ENCODE data around the gene TSACC. TPM values are rescaled to one million over a fixed set of nuclear protein-coding genes. Genes with fewer than 3 reads are reported as not detected.
A peak's percentile ranks its signal among the peaks of the same experiment; 100 is the strongest.

Gene TSACC
- 3.5 and 9.4 TPM in 2 replicates for total RNA-seq (2014; rRNA removed; shearing (Covaris generic))

DNA sequence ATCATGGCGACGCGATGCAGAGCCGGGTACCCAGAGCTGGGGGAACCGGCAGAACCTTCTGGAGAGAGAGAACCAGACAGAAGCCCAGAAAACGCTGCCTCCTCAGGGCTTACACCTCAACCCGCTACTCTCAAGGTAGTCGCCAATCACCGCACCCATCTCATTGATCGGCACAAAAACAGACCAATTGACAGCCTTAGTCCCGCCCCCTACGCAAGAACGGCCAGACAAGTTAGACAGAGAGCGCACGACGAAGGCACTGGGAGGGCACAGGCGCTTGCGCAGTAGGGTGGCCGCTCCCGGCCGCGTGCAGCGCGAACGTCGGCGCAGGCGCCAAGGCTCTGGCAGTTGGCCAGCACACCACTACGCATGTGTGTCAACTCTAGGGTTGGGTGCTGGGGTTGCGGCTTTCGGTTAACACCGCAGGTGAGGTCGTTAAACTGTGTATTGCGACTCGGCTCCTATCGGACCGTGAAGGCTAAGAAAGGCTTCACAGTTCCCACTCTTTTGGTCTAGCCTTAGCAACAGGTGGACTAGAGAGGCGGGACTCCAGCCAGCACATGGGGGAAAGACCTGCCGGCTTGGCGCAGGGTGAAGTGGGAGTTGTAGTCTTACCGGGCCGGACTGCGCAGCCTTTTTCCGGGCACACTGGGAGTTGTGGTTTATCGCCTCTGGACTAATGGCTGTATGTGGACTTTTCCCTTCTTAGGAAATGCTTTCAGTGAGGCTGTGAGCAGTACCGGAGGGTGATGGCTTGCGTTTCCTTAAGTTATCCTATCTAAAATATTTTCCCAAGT lies at the start of gene TSACC, which contains the start of gene CCT3:
TSS of gene TSACC (plus strand) at position 347 of the 797 bp plus-strand sequence. CDS start 1,232 bp downstream, outside the sequence.
TSS of gene CCT3 (minus strand) at position 113 of the 797 bp plus-strand sequence. CDS start at position 5, 108 bp downstream.
- peak; percentile 100 for DNase-seq (ENCODE audit: low spot score)

DNA sequence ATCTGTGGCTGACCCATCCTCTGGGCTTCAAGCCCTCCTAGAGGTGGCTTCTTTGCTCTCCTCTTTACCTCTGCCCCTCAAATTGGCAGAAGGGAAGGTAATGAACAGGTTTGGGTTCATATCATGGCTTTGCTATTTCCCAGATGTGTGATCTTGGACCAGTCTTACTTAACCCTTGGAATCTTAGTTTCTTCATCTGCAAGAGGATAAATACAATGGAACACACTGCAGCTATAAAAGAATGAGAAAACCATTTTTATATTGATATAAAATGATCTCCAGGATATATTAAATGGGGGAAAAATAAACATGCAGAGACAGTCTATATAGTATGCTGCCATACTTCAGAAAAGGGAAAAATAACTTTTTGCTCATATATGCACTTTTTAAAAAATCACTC lies 48.5 kb upstream of the TSACC start:
- DNase-seq (ENCODE audit: low spot score), result no peak

GRCh38 chr1:156291226-156292061 lies 46.9 kb upstream of the TSACC start:
- DNase-seq (ENCODE audit: low spot score), result no peak

GRCh38 chr1:156293098-156293434 lies 45.3 kb upstream of the TSACC start:
- DNase-seq (ENCODE audit: low spot score), result no peak

DNA sequence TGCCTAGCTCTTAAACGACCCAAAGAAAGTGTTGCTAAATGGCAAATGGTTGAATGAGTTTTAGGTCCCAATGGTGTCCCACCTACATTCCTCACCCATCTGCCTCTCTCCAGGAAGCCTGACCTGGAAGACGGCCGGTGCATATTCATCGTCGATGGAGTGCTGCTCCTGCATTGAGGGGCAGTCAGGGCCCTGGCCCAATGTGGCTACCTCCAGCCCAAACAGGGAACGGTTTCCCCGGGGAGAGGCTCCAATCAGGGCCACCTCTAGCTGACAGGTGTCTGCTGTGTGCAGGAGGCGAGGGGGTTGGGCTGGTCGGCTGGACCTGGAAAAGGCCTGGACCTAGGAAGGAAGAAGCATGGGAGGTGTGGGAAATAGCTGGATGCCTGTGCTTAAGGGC lies 44.4 kb upstream of the TSACC start:
- no peak for DNase-seq (ENCODE audit: low spot score)

- DNase-seq (ENCODE audit: low spot score), result peak; percentile 62
Observed at GRCh38 chr1:156295391-156295947, 42.9 kb upstream of the TSACC start, which contains the start of gene GLMP. TSS of gene GLMP (minus strand) at chr1:156295679. CDS start at chr1:156295645, 34 bp downstream.

DNA sequence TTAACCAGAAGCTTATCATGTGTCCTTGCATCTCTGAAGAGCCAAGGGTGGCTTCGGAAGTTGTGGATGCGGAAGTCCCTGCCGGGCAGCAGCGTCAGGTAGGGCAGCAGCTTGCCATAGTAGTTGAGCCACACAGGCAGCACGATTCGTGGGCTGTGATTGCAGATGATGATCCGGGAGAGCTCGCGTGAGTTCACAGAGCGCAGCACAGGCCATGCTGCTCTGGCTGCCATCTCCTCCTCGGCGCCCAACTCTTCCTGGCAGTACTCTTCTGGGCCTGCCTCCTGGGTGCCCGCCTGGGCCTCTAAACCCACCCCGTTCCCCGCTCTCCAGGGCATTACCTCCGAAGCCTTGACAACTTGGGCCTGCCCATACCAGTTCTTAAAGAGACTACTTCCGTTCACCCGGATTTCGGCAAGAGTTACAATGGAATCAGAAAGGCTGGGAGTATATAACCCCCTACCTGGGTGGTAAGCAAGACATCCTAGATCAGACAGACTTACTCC lies 39.4 kb upstream of the TSACC start, which contains the start of gene VHLL:
TSS of gene VHLL (minus strand) at position 456 of the 506 bp plus-strand sequence. CDS start at position 338, 118 bp downstream.
- no peak for DNase-seq (ENCODE audit: low spot score)

GRCh38 chr1:156303241-156303640 lies 35.1 kb upstream of the TSACC start:
- DNase-seq (ENCODE audit: low spot score), result no peak

DNA sequence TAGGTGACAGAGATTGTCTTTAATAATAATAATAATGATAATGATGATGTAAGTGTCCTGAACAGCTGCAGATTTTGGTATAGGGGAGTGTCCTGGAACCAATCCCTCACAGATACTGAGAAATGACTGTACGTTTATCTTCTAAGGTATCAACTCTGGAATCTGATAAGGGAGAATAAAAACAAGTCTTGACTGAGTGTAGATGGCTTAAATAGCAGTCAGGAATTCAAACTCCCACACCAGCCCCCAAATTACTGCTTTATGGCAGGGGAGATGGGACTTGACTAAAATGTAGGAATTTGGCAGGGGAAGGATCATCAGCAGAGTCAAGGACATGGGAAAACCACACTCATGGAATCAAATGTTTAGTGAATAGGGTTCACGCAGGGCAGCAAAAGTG lies 33.1 kb upstream of the TSACC start:
- DNase-seq (ENCODE audit: low spot score), result no peak

DNA sequence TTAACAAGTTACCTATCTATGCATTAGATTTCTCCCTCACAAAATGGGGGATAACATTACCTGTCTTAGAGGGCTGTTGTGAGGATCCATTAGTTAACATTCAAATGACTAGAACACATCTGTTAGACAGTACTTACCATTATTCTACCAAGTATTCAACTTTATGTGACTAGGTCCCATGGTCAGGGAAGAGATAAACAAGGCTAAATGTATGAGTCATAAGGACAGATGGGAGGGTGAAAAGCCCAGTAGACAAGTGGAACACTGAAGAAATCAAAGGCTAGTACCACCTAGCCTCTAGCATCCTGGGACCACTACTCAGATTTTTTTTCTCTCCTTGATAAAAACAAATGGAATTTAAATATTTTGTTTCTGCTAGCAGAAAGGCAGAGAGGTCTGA lies 30.2 kb upstream of the TSACC start:
- DNase-seq (ENCODE audit: low spot score), result peak; percentile 72

GRCh38 chr1:156310962-156311361 lies 27.4 kb upstream of the TSACC start:
- DNase-seq (ENCODE audit: low spot score), result peak; percentile 89

GRCh38 chr1:156316909-156317308 lies 21.4 kb upstream of the TSACC start:
- no peak for DNase-seq (ENCODE audit: low spot score)

GRCh38 chr1:156319664-156320063 lies 18.7 kb upstream of the TSACC start:
- peak; percentile 57 for DNase-seq (ENCODE audit: low spot score)

DNA sequence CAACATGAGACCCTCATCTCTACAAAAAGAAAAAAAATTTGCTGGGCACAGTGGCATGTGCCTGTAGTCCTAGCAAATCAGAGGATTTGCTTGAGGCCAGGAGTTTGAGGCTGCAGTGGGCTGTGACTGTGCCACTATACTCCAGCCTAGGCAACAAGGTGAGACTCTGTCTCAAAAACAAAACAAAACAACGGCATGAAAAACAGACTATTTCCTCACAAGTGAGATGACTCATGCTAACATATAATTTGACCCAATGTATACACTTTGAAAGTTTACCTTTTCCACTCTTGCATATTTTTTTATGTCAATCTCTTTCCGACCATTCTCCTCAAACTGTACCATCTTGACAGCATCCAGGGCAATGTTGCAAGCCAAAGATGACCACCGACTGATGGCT lies 17.8 kb upstream of the TSACC start:
- no peak for DNase-seq (ENCODE audit: low spot score)

DNA sequence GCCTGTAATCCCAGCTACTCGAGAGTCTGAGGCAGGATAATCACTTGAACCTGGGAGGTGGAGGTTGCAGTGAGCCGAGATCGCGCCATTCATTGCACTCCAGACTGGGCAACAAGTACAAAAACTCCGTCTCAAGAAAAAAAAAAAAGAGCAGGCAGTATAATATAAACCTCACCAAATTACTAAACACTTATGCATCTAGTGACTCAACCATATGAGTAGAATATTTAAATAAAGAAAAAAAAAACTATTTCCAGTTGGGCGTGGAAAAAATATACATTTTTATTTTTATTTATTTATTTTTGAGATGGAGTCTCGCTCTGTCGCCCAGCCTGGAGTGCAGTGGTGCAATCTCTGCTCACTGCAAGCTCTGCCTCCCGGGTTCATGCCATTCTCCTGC lies 15.1 kb upstream of the TSACC start:
- DNase-seq (ENCODE audit: low spot score), result peak; percentile 49

- DNase-seq (ENCODE audit: low spot score), result no peak
Observed at GRCh38 chr1:156336242-156336641, 2.1 kb upstream of the TSACC start.

DNA sequence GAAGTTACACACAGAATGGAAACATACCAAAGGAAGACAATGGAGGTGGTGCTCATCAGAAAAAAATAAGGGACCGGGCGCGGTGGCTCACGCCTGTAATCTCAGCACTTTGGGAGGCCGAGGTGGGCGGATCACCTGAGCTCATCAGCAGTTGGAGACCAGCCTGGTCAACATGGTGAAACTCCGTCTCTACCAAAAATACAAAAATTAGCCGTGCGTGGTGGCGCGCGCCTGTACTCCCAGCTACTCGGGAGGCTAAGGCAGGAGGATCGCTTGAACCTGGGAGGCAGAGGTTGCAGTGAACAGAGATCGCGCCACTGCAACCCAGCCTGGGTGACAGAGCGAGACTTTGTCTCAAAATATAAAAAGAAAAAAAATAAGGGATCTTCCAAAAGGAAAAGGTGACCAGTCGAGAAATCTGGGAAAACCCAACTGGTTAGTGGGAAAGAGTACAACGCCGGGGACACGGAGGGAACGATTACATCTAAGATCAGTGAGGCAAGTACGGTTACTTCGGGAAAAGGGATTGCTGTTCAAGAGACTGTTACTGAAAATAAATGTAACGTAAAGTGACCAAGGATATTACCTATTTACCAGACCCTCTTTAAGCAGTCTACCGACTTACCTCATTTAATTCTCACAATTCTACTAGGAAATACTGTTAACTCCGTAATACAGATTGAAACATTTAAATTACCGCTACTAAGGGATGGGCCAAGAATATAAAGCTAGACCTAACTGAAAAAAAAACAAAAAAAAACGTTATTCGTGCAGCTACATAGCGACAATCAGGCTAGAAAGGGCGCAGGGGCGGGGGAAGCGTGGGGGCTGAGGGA lies 1.1 kb upstream of the TSACC start:
- DNase-seq (ENCODE audit: low spot score), result peak; percentile 29

GRCh38 chr1:156337888-156338179 lies 492 bp upstream of the TSACC start:
- DNase-seq (ENCODE audit: low spot score), result no peak

GRCh38 chr1:156342166-156342955 lies 4.0 kb downstream of the TSACC start:
- no peak for DNase-seq (ENCODE audit: low spot score)

- DNase-seq (ENCODE audit: low spot score), result no peak
Observed at GRCh38 chr1:156344409-156344808, 6.1 kb downstream of the TSACC start.
